ENCODE measurements around the gene FAM124B. TPM values are rescaled to one million over a fixed set of nuclear protein-coding genes. Genes with fewer than 3 reads are reported as not detected.

The FAM124B gene
- total RNA-seq, 3 donors from 2014 or later = 0.43 to 1.4 (median 0.55) TPM

DNA sequence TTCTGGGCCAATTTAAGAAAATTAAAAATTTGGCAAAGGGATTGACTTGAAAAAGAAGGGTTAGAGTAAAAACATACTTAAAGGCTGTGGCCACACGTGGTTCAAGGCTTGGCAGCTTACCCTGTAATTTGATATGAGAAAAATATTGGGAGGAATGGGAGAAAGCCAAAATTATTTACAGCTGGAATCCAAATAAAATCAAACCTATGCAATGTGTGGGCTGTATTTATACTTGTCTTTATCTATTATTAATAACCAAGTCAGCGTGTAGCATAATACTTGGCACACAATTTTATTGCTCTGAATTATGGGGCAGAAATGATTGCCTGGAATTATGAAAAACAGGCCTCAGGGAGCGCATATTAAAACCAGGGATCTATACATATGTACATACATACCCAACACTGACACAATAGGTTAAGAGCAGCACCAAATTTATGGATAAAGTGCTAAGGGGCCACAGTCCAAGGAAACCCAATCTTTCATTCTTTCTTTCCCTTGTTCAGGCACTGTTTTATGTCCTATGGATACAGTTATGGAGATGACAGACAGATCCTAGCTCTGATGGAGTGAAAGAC lies 35.6 kb downstream of the FAM124B start:
- H3K4me1 ChIP-seq (ENCODE audit: low read depth) = no peaks in the 10 kb centered on the region
- no peak for ATAC-seq
- intact Hi-C loops (cut with DNase I, micrococcal nuclease) = no loop called here
- no peaks in the 10 kb centered on the region for H3K9me3 ChIP-seq
- TF ChIP-seq, protein P1, sequence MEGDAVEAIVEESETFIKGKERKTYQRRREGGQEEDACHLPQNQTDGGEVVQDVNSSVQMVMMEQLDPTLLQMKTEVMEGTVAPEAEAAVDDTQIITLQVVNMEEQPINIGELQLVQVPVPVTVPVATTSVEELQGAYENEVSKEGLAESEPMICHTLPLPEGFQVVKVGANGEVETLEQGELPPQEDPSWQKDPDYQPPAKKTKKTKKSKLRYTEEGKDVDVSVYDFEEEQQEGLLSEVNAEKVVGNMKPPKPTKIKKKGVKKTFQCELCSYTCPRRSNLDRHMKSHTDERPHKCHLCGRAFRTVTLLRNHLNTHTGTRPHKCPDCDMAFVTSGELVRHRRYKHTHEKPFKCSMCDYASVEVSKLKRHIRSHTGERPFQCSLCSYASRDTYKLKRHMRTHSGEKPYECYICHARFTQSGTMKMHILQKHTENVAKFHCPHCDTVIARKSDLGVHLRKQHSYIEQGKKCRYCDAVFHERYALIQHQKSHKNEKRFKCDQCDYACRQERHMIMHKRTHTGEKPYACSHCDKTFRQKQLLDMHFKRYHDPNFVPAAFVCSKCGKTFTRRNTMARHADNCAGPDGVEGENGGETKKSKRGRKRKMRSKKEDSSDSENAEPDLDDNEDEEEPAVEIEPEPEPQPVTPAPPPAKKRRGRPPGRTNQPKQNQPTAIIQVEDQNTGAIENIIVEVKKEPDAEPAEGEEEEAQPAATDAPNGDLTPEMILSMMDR (IDR thresholded peaks at IDR 0.05) = no peak
- no peaks in the 10 kb centered on the region for H3K36me3 ChIP-seq (ENCODE audit: low read depth)
- DNase-seq = no peak
- no peak overlapping the region for H3K4me3 ChIP-seq

DNA sequence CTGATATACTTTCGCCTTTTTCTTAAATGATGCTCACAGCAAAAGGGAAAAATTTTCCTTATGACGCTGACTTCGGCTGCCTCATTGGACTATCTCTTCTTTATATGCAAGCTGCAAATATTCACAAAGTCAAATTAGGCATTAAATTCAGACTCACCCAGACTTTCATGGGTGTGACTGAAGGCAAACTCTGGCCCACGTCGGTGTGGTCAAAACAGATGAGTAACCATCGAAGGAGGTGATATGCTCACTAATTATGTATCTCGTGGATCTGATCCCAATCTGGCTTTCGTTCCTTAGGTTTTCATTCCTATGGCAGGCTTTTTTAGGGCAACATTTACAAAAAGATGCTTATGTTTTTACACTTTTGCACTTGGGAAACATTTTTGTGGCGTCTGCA lies 36.6 kb downstream of the FAM124B start:
- TF ChIP-seq, protein P1 (IDR thresholded peaks at IDR 0.05) = no peak
- Histone ChIP-seq H3K4me1 (ENCODE audit: low read depth) (no peaks in the 10 kb centered on the region), H3K9me3 (no peaks in the 10 kb centered on the region), H3K36me3 (ENCODE audit: low read depth) (no peaks in the 10 kb centered on the region), H3K4me3 (no peak overlapping the region)
- DNase-seq = no peak
- intact Hi-C loops (cut with DNase I, micrococcal nuclease) = no loop called here
- ATAC-seq = no peak

DNA sequence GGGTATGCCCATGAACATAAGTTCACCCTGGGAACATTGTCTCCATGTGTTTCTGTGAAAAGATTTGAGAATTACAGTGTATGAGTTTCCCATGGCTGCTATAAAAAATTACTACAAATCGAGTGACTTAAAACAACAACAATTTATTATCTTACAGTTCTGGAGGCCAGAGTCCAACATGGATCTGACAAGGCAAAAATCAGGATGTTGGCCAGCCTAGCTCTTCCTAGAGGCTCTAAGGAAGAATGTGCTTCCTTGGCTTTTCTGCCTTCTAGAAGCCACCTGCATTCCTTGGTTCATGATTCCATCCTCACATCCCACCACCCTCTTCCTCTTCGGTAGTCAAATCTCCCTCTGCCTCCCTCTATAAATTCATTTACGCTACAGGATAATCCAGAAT lies 38.6 kb downstream of the FAM124B start:
- ATAC-seq (peak; percentile 84), DNase-seq (peak in 1 of 3 donors; percentile 21)
- TF ChIP-seq, protein P1 (IDR thresholded peaks at IDR 0.05) = no peak
- no peaks in the 10 kb centered on the region for H3K4me1 ChIP-seq (ENCODE audit: low read depth)
- intact Hi-C loops (cut with DNase I, micrococcal nuclease) = no loop called here
- H3K36me3 ChIP-seq (ENCODE audit: low read depth) = no peaks in the 10 kb centered on the region
- H3K4me3 ChIP-seq = no peak overlapping the region
- H3K9me3 ChIP-seq = no peaks in the 10 kb centered on the region

DNA sequence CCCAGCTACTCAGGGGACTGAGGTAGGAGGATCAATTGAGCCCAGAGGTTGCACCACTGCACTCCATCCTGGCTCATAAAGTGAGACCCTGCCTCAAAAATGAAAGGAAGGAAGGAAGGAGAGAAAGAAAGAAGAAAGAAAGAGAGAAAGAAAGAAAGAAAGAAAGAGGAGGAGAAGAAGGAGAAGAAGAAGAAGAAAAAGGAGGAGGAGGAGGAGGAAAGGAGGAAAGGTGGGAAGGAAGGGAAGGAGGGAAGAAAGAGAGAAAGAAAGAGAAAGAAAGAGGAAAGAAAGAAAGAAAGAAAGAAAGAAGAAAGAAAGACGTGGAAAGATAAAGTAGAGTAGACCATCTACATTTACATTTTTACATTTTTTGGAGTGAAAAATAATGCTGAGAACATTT lies 39.8 kb downstream of the FAM124B start:
- H3K4me1 ChIP-seq (ENCODE audit: low read depth) = no peaks in the 10 kb centered on the region
- TF ChIP-seq, protein P1 (IDR thresholded peaks at IDR 0.05) = no peak
- no peak for ATAC-seq
- intact Hi-C loops (cut with DNase I, micrococcal nuclease) = no loop called here
- H3K4me3 ChIP-seq = no peak overlapping the region
- H3K9me3 ChIP-seq = no peaks in the 10 kb centered on the region
- H3K36me3 ChIP-seq (ENCODE audit: low read depth) = no peaks in the 10 kb centered on the region
- no peak for DNase-seq

DNA sequence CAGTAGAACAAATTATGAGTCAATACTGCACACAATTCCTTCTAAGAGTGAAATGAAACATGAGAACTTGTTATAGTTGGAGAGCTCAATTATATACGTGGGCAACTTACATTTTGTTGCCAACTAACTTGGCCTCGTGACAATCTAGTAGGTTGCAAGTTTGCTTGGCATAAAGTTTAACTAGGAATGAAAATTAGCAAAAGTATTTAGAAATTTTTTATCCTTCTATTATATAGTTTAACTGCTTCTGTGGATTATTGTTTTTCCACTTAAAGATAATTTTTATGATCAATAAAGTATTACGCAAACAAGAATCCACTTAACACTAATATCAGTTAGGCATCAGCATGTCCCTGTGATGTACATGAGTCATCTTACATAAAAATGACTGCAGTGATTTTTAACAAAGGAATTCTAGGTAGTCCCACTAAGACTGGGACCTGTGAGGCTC lies 41.1 kb downstream of the FAM124B start:
- intact Hi-C loops (cut with DNase I, micrococcal nuclease) = no loop called here
- no peak for DNase-seq
- TF ChIP-seq, protein P1 (IDR thresholded peaks at IDR 0.05) = no peak

DNA sequence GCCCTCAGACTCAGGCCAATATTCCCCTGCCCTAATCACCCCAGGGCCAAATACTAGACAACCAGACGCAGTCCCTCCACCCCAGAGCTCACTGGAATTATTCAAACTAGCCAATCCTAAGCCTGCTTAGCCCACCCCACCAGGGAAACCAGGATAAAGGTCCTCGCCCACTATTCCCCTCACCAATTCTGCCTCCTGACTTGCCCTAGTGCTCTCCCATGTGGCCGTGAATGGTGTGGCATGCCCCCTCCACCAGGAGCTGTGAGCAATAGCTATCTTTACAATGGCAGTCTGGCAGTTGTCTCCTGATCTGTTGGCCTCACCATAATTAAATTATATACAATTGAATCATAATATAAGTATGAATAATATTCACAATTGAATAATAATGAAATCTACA lies 42.3 kb downstream of the FAM124B start:
- DNase-seq (no peak), ATAC-seq (peak; percentile 44)
- intact Hi-C loops (cut with DNase I, micrococcal nuclease) = loop anchor here (5.0 kb wide), 2 partner anchors 293 to 418 kb away; no protein-coding TSS in a partner anchor
- TF ChIP-seq, protein P1 (IDR thresholded peaks at IDR 0.05) = no peak
- Histone ChIP-seq H3K9me3 (no peaks in the 10 kb centered on the region), H3K4me3 (no peak overlapping the region), H3K4me1 (ENCODE audit: low read depth) (no peaks in the 10 kb centered on the region), H3K36me3 (ENCODE audit: low read depth) (no peaks in the 10 kb centered on the region)

More for the DNA sequence above, 41.1 kb downstream of the FAM124B start:
- no peak for ATAC-seq
- Histone ChIP-seq H3K9me3 (no peaks in the 10 kb centered on the region), H3K4me3 (no peak overlapping the region), H3K4me1 (ENCODE audit: low read depth) (no peaks in the 10 kb centered on the region), H3K36me3 (ENCODE audit: low read depth) (no peaks in the 10 kb centered on the region)
